Suppressor macrophage treated with lipopolysaccharide for 1 hour (primary cell): ENCODE data around the gene ATP1B1.
"Not testable (repeated sequence)": the region's sequence is repeated elsewhere in the genome, so short reads cannot be mapped to it uniquely, and the experiment has no call there.

ENCODE experiments used
- DNase-seq, 3 donors: peaks; one replicate each; pipeline ENCODE4 v3.0.0-alpha.2; 2020 to 2022

The ATP1B1 gene

GRCh38 chr1:169117014-169117413 is 10.5 kb downstream of the ATP1B1 start:
- DNase-seq: no peak

GRCh38 chr1:169117599-169117998 is 11.1 kb downstream of the ATP1B1 start:
- DNase-seq: no peak

DNA sequence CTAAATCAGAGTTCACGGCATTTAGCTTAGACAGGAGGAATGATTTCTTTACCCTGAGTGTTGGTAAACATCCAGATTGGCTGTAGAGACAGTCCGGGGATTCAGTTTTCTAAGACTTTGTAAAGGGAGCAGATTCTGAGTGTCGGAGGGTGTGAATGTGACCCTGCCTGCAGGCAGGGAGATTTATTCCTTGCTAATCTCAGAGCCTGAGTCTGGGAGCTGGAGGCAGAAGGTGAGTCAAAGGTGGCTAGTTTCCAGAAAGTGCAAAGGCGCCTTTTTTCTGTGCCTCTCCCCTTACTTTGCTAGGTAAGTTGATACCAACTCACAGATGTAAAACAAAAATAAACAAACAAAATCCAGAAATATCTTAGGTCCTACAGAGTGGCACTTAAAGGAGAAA is 11.7 kb downstream of the ATP1B1 start:
- DNase-seq: no peak

- no peak for DNase-seq
These were observed 12.9 kb downstream of the ATP1B1 start for GRCh38 chr1:169119405-169119804.

- no peak for DNase-seq
These were observed 13.6 kb downstream of the ATP1B1 start for GRCh38 chr1:169120066-169120465.

- no peak for DNase-seq
These were observed 14.8 kb downstream of the ATP1B1 start for GRCh38 chr1:169121146-169121923.

DNA sequence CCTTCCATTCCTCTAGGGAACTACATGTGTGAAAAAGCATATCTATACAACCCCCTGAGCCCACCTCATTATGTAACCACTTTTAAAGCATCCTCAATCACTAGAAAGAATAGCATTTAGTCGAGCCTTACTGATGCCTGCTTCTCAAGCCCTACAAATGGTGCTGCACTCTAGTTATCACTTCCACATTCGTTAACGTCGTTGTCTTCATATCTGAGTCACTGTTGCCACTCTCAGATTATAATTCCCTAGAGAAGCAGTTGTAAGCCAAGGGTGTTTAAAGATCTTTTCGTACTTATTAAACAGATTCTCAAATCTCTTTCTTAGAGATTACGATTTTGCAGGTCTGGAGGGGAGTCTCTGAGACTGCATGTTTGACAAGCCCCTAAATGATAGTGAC is 16.5 kb downstream of the ATP1B1 start:
- no peak for DNase-seq

DNA sequence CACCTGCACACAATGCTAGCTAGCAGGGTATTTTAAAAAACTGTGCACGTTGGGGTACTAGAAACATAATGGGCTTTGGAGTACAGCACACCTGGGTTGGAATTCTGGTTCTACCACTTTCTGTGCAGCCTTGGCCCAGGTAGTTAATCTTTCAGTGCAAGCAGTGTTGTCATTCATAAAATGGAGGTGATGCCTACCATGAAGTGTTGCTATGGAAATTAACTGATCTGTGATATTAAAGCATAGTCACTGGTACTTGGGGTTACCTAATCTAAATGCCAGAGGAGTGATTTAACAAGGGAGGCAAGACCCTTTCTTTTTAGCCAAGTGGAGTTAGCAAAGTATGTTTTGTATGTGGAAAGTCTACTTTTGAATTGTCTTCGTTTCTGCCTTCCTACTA is 18.0 kb downstream of the ATP1B1 start:
- DNase-seq: no peak

GRCh38 chr1:169125597-169125996 is 19.1 kb downstream of the ATP1B1 start:
- DNase-seq: not testable (repeated sequence)

- DNase-seq: no peak
These were observed 19.8 kb downstream of the ATP1B1 start for GRCh38 chr1:169126335-169126734.

DNA sequence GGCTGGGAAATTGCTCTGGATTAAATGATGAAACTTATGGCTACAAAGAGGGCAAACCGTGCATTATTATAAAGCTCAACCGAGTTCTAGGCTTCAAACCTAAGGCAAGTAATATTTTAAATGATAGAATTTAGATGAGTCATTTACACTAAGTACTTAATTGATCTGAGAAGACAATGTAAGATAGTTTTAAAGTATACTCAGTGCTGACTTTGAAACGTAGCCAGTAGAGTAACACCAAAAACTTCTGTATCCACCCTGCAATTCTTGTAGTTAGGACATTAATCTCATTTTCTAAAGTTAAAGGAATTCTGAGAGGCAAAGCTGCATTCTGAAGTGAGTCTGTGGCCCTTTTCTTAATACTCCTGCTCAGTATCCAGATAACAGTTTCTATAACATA is 20.8 kb downstream of the ATP1B1 start:
- DNase-seq: no peak

GRCh38 chr1:169128562-169128961 is 22.1 kb downstream of the ATP1B1 start:
- DNase-seq: no peak

GRCh38 chr1:169129109-169129784 is 22.8 kb downstream of the ATP1B1 start:
- DNase-seq: no peak

GRCh38 chr1:169130683-169131082 is 24.2 kb downstream of the ATP1B1 start:
- no peak for DNase-seq

DNA sequence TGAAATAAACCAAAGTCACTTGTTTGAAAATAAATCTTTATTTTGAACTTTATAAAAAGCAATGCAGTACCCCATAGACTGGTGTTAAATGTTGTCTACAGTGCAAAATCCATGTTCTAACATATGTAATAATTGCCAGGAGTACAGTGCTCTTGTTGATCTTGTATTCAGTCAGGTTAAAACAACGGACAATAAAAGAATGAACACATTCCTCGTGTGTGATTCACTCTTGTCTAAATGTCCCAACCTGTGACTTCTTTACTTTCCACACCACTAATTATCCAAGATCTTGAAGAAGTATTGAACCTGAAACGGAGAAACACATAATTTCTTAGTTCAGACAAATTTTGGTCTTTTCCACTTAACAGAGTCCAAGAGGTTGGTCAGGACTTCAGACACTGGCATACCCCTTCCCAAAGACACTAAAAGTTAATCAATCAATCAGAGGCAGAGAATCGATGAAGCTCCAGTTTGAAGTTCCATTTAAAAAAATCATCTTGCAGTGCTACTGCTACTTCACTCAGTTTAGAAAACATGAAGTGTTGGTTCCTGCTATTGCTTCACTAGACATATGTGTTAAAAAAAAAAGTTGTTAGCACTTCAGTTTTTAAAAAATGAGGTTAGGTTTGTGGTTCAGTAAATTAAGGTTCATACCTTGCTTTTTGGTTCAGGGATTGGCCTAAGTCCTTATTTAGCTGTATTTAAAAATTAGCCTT is 26.2 kb downstream of the ATP1B1 start:
- DNase-seq: no peak

DNA sequence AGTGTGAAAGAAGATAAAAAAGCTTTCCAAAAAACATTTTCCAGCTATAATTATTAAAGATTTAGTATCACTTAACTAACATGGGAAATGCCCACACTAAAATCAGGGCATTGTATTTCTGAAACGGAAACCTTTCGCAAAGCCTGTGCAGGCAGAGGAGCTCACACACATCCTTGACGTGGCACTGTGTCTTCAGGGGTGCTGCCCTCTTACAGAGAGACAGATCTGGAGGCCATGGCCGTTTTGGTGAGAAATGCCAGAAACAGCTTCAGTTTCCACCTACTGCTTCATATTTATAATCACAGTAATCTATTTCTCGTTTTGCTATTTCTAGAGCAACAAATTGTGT is 26.7 kb downstream of the ATP1B1 start:
- DNase-seq: no peak

- peak in 1 of 3 donors; percentile 15 for DNase-seq
These were observed 27.5 kb downstream of the ATP1B1 start for GRCh38 chr1:169133801-169134502.

DNA sequence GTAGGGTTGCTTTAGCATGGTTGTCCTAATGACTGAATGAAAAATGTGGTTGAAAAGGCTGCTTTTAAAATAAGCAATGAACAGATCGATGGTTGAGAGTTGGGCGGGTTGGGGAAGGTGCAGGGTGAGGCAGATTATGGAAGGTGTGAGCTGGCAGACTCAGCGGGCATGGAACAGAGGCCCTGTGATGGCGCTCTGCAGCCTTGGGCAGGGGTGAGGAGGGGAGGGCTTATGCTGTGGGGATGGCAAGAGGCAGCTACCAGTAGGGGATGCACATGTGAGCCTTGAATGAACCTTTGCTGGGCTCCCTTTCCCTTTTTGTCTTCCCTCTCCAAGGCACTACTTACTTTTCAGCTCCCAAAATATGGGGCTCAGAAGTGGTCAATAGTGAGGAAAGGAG is 30.9 kb downstream of the ATP1B1 start:
- no peak for DNase-seq

DNA sequence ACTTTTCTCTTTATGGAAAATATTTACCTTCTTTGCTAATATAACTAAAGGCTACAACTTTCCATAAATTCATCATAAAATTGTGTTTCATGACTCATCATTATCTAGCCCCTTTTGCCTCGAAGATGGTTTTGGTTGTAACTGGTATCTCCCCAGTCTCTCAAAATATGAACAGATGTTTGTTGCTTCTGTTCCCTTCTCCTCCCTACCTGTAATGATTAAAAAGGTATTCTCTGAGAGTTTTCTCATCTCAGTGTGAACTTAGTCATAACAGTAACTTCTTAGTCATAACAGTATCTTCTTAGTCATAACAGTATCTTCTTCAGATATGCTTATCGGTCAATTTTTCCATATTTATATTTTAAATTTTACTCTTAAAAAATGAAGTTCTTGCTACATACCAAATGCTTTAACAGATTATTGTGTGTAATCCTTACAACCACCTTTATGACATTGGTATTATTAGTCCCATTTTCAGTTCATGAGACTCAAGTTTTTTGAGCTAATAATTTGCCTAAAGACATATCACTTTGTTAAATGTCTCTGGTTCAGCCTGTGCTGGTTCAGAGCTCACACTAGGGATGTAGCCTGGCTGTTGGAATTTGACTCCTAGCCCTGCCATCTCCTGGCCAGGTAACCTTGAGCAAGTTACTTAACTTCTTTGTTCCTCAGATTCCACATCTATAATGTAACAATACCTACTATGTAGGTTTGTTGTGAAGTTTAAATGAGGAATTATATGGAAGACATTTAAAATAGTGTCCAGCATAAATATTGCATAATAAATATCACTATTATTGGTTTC is 32.6 kb downstream of the ATP1B1 start:
- no peak for DNase-seq

GRCh38 chr1:169141356-169141755 is 34.9 kb downstream of the ATP1B1 start:
- no peak for DNase-seq

DNA sequence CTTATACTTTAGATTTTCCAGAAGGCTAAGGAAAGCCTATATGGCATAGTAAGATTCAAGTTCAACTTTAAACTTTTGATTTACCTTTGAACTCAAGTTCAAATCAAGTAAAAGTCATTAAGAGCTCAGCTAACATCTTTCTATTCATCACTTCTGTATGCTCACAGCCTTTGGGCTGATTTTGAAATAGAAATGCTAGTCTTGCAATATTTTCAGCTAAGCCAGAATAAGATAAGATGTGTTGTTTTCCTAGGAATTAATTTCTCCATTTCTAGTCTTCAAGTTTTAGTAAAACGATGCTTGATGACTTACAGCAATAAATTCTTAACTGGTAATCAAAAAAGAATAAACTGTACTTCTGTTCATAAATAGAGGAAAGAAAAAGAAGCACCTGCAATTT is 35.6 kb downstream of the ATP1B1 start:
- no peak for DNase-seq

DNA sequence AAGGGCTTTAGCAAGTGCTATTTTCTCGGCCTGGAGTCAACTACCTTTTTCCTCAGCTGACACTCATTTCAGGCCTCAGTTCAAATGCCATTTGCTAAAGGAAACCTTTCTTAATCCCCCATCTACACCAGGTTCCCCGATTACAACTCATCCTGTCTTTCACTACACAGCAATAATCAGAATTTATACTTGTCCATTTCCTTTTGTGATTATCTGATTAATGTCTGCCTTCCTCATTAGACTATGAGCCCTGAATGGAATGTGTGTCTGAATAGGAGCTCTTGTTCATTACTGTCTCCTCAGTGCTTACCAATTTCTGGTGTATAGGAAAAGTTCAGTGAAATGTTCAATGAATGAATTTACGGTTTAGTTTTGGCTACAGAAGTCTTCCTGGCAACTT is 36.9 kb downstream of the ATP1B1 start:
- DNase-seq: no peak

- no peak for DNase-seq
These were observed 37.5 kb downstream of the ATP1B1 start for GRCh38 chr1:169143984-169144383.
